Measurements from ENCODE around the gene MMP27.

MMP27 gene

GRCh38 chr11:102664001-102664752, 41.4 kb downstream of the MMP27 start:
- H3K9me3 Mint-ChIP-seq, result no peaks in the 10 kb centered on the region
- peaks cover 2% of the 10 kb centered on the region for H3K27me3 Mint-ChIP-seq
- no peaks in the 10 kb centered on the region for H3K36me3 Mint-ChIP-seq
- H3K4me1 Mint-ChIP-seq, result no peaks in the 10 kb centered on the region
- H3K27ac Mint-ChIP-seq, result no peak overlapping the region
- H3K4me3 Mint-ChIP-seq, result no peak overlapping the region

- Mint-ChIP-seq H3K27ac (no peak overlapping the region), H3K36me3 (no peaks in the 10 kb centered on the region), H3K27me3 (peaks cover 6% of the 10 kb centered on the region), H3K9me3 (no peaks in the 10 kb centered on the region), H3K4me1 (no peaks in the 10 kb centered on the region), H3K4me3 (no peak overlapping the region)
These were observed 43.0 kb downstream of the MMP27 start for GRCh38 chr11:102662607-102663006.

- no peak overlapping the region for H3K4me3 Mint-ChIP-seq
- no peak overlapping the region for H3K27ac Mint-ChIP-seq
These were observed 44.5 kb downstream of the MMP27 start for GRCh38 chr11:102661040-102661439.

GRCh38 chr11:102656528-102656927, 49.0 kb downstream of the MMP27 start:
- peaks cover 15% of the 10 kb centered on the region for H3K27me3 Mint-ChIP-seq
- no peak overlapping the region for H3K4me3 Mint-ChIP-seq
- H3K9me3 Mint-ChIP-seq, result no peaks in the 10 kb centered on the region
- H3K27ac Mint-ChIP-seq, result no peak overlapping the region
- H3K4me1 Mint-ChIP-seq, result no peaks in the 10 kb centered on the region
- H3K36me3 Mint-ChIP-seq, result no peaks in the 10 kb centered on the region

More at GRCh38 chr11:102661040-102661439, 44.5 kb downstream of the MMP27 start:
- H3K36me3 Mint-ChIP-seq, result no peaks in the 10 kb centered on the region
- peaks cover 11% of the 10 kb centered on the region for H3K27me3 Mint-ChIP-seq
- H3K9me3 Mint-ChIP-seq, result no peaks in the 10 kb centered on the region
- H3K4me1 Mint-ChIP-seq, result no peaks in the 10 kb centered on the region

- Mint-ChIP-seq H3K4me1 (no peaks in the 10 kb centered on the region), H3K9me3 (no peaks in the 10 kb centered on the region), H3K36me3 (no peaks in the 10 kb centered on the region), H3K27ac (no peak overlapping the region), H3K4me3 (no peak overlapping the region), H3K27me3 (peaks cover 20% of the 10 kb centered on the region)
These were observed 50.0 kb downstream of the MMP27 start for GRCh38 chr11:102655547-102655946.

- Mint-ChIP-seq H3K36me3 (no peaks in the 10 kb centered on the region), H3K27me3 (peaks cover 23% of the 10 kb centered on the region), H3K9me3 (no peaks in the 10 kb centered on the region), H3K27ac (no peak overlapping the region), H3K4me3 (no peak overlapping the region), H3K4me1 (no peaks in the 10 kb centered on the region)
These were observed 50.8 kb downstream of the MMP27 start for GRCh38 chr11:102654761-102655160.

GRCh38 chr11:102653744-102654291, 51.8 kb downstream of the MMP27 start:
- Mint-ChIP-seq H3K27me3 (peaks cover 20% of the 10 kb centered on the region), H3K4me3 (no peak overlapping the region), H3K27ac (no peak overlapping the region), H3K9me3 (no peaks in the 10 kb centered on the region), H3K4me1 (no peaks in the 10 kb centered on the region), H3K36me3 (no peaks in the 10 kb centered on the region)

GRCh38 chr11:102647430-102647829, 58.1 kb downstream of the MMP27 start:
- Mint-ChIP-seq H3K4me1 (no peaks in the 10 kb centered on the region), H3K27ac (no peak overlapping the region), H3K27me3 (peaks cover 14% of the 10 kb centered on the region), H3K36me3 (no peaks in the 10 kb centered on the region), H3K9me3 (no peaks in the 10 kb centered on the region), H3K4me3 (no peak overlapping the region)

- peaks cover 1% of the 10 kb centered on the region for H3K27me3 Mint-ChIP-seq
- no peaks in the 10 kb centered on the region for H3K4me1 Mint-ChIP-seq
- H3K27ac Mint-ChIP-seq, result no peak overlapping the region
- no peaks in the 10 kb centered on the region for H3K36me3 Mint-ChIP-seq
- no peaks in the 10 kb centered on the region for H3K9me3 Mint-ChIP-seq
- H3K4me3 Mint-ChIP-seq, result no peak overlapping the region
These were observed 61.6 kb downstream of the MMP27 start for GRCh38 chr11:102643941-102644340.

All from activated naive CD4-positive, alpha-beta T cell treated with anti-CD3 and anti-CD28 coated beads, Interleukin-2, amount 50 U/mL, for 24 hours (primary cell).